Activated CD4-positive, alpha-beta memory T cell treated with anti-CD3 and anti-CD28 coated beads, Interleukin-2, amount 10 ng/mL, durations not matched to agents 7 days and 5 days (primary cell): ENCODE data around the gene APLP2. TPM values are rescaled to one million over a fixed set of nuclear protein-coding genes. Genes with fewer than 3 reads are reported as not detected.
"Not testable (repeated sequence)": the region's sequence is repeated elsewhere in the genome, so short reads cannot be mapped to it uniquely, and the experiment has no call there.

ENCODE experiments used
- CTCF ChIA-PET: fragments of 350-600 bp; sonication (Branson Sonifier 250); formaldehyde crosslinking; loops from one replicate; lab custom pipeline; 2021; ENCODE audit warnings: antibody characterized with exemption, inconsistent platforms; lab: Charles Lee
- POLR2A ChIA-PET: fragments of 350-600 bp; sonication (Branson Sonifier 250); formaldehyde crosslinking; loops from one replicate; lab custom pipeline; 2021; ENCODE audit warnings: antibody characterized with exemption; lab: Charles Lee
- DNase-seq: peaks from one replicate; pipeline ENCODE4 v3.0.0-alpha.2; 2020
- H3K27ac Mint-ChIP-seq: one replicate; pipeline ENCODE4 v1.8.0; 2021; ENCODE audit warnings: mild to moderate bottlenecking, mixed read lengths
- H3K27me3 Mint-ChIP-seq: one replicate; pipeline ENCODE4 v1.8.0; 2021; ENCODE audit warnings: mixed read lengths
- H3K36me3 Mint-ChIP-seq: one replicate; pipeline ENCODE4 v1.8.0; 2021; ENCODE audit warnings: low read depth, mixed read lengths
- H3K4me1 Mint-ChIP-seq: one replicate; pipeline ENCODE4 v1.8.0; 2021; ENCODE audit warnings: mixed read lengths
- H3K4me3 Mint-ChIP-seq: one replicate; pipeline ENCODE4 v1.8.0; 2021; ENCODE audit warnings: mild to moderate bottlenecking, mixed read lengths
- H3K9me3 Mint-ChIP-seq: one replicate; pipeline ENCODE4 v1.8.0; 2021; ENCODE audit warnings: mixed read lengths
- total RNA-seq, 2 experiments: library from RNA; stranded (reverse); gene quantifications; one replicate each; pipeline ENCODE4 v1.2.3, GENCODE V29; 2021

APLP2 gene
- total RNA-seq, 2 experiments from 2014 or later = 31.1 to 33.2 TPM

DNA sequence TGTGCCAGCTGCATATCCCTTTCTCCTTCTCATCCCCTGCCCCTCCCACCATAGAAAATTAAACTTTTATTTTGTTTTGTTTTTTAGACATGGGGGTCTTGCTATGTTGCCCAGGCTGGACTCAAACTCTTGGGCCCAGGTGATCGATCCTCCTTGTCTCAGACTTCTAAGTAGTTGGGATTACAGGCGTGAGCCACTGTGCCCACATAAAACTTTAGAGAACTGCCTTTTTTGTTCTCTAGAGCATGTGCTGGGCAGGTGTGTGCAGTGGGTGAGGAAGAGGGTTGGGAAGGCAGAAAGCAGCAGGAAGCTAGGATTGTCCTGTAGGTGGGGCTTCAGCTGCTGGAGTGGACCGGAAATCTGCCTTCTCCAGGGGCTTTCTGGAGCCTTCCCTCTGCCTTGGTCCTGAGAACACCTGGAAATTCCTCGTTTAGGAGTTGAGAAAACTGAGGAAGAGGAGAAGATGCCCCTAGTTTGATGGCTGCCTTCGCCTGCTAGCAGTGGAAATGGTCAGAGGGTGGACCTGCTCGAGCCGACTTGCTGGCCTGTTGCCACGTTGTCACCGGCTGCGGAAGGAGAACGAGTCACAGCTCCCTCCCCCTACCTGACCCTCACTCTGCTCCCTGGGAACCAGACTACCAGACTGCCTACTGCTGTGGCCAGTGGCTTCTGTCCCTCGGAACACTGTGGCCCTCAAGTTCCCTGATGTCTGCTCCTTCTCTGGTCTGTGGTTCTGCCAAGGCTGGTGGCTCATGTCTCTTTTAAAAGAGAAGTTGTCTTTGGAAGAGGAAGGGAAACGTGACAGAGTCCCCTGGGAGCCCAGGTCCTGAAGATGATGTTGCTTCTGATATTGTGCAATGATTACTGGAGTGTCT is 93.9 kb downstream of the APLP2 start:
- no peak for DNase-seq
- peaks cover 15% of the 10 kb centered on the region for H3K4me1 Mint-ChIP-seq
- CTCF ChIA-PET = no interaction called here
- peaks cover 65% of the 10 kb centered on the region for H3K27me3 Mint-ChIP-seq
- H3K36me3 Mint-ChIP-seq = peaks cover 2% of the 10 kb centered on the region
- POLR2A ChIA-PET = no interaction called here
- H3K4me3 Mint-ChIP-seq = no peak overlapping the region
- H3K27ac Mint-ChIP-seq = no peak overlapping the region
- H3K9me3 Mint-ChIP-seq = no peaks in the 10 kb centered on the region

- Mint-ChIP-seq H3K27ac (no peak overlapping the region), H3K36me3 (peaks cover 2% of the 10 kb centered on the region), H3K4me3 (no peak overlapping the region), H3K27me3 (peaks cover 60% of the 10 kb centered on the region), H3K9me3 (no peaks in the 10 kb centered on the region), H3K4me1 (peaks cover 9% of the 10 kb centered on the region)
- ChIA-PET POLR2A (no interaction called here), CTCF (interaction anchor here (0.7 kb wide), 1 partner anchor 454 kb away, joined by 3 read pairs; no protein-coding TSS in a partner anchor)
- no peak for DNase-seq
Measured at GRCh38 chr11:130164221-130164570, 94.5 kb downstream of the APLP2 start.

DNA sequence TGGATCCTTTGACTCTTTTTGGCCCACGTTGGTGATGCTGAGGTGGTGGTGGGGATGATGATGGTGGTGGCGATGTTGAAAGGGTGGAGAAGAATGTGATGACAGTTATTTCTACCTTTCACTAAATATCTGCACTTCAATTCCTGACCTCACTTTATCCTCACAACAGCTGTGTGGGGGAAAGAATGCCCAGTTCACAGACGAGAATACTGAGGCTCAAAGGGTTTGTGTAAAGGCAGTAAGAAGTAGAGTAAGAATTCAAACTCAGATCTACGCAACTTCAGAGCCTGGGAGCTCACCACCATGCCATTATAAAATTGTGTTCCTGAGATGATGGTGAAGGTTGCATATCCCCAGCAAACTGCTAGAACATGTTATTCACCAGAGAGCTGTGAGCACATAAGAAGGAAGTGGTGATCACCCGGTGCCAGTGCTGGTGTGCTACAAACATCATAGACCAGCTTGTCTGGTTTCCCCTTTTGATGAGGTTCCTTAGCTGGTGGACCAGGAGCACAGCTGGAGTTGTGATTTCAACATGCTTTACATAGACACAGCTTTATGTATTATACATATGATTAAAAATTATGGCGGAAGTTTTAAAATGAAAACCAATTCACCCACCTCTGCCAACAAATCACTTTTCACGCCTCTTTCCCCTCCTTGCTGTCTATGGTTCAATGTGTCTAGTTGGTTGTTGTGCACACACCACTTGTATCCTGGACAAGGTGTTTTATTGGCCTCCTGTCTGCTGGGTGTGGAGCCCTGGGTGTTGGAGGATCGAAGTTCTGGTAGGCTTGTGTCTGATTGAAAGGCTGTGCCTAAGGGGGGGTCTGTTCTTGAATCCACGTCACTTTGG is 96.1 kb downstream of the APLP2 start:
- ChIA-PET POLR2A (no interaction called here), CTCF (no interaction called here)
- Mint-ChIP-seq H3K4me1 (peaks cover 4% of the 10 kb centered on the region), H3K4me3 (no peak overlapping the region), H3K36me3 (no peaks in the 10 kb centered on the region), H3K27me3 (peaks cover 62% of the 10 kb centered on the region), H3K27ac (no peak overlapping the region), H3K9me3 (no peaks in the 10 kb centered on the region)
- DNase-seq = no peak

DNA sequence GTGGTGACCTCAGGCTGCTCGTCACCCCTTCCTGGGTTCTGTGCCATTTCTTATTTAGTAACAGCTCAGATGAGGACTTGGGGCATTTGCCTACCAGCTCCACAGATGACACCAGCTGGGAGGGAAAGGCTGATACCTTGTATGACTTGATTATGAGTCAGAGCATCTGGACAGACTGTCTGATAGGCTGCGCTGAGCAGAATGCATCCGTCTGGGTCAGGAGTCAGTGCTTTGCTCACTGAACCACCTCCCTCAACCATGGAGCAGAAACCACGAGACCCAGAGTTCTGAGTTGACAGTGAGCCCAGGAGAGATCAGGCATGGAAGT is 96.7 kb downstream of the APLP2 start:
- DNase-seq = no peak
- POLR2A ChIA-PET = no interaction called here
- Mint-ChIP-seq H3K27me3 (peaks cover 56% of the 10 kb centered on the region), H3K9me3 (no peaks in the 10 kb centered on the region), H3K4me1 (peaks cover 4% of the 10 kb centered on the region), H3K4me3 (no peak overlapping the region), H3K36me3 (no peaks in the 10 kb centered on the region), H3K27ac (no peak overlapping the region)
- CTCF ChIA-PET = no interaction called here

DNA sequence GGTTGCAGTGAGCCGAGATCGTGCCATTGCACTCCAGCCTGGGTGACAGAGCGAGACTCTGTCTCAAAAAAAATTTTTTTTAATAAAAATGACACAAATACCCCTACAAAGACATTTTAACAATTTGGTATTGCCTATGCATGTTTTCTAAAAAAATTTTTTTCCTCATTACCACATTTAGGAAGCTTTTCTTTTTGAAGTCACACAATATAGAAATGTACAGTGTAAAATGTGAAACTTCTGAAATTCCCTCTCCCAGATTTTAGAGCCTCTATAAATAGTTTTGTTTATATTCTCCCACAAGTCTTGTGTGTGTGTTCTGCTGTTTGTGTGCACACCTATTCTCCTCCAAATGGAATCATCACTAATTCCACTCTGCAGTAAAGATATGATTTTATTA is 97.5 kb downstream of the APLP2 start:
- POLR2A ChIA-PET = no interaction called here
- Mint-ChIP-seq H3K36me3 (no peaks in the 10 kb centered on the region), H3K9me3 (no peaks in the 10 kb centered on the region), H3K27ac (no peak overlapping the region), H3K4me3 (no peak overlapping the region), H3K4me1 (peaks cover 4% of the 10 kb centered on the region), H3K27me3 (peaks cover 49% of the 10 kb centered on the region)
- CTCF ChIA-PET = no interaction called here
- no peak for DNase-seq

DNA sequence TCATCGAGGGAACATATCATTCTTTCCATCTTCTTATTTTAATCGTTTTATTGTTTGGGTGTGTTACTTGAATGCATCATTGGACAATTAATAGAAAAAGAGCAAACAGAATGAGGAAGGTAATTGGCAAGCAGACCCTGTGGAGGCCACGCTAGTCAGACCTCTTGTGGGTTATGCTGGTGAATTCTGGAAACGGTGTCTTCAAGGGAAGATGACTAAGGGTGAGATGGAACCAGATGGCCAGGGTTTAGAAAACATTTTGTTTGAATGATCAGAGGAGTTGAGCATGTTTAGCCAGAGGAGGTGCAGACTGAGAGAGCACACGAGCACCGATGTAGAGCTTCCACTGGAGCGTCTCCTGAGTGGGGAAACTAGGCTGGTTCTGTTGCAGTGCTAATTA is 98.4 kb downstream of the APLP2 start:
- ChIA-PET CTCF (interaction anchor here (0.6 kb wide), 1 partner anchor 370 kb away, joined by 5 read pairs; no protein-coding TSS in a partner anchor), POLR2A (no interaction called here)
- no peak overlapping the region for H3K27ac Mint-ChIP-seq
- no peaks in the 10 kb centered on the region for H3K4me1 Mint-ChIP-seq
- DNase-seq = no peak
- H3K27me3 Mint-ChIP-seq = peaks cover 41% of the 10 kb centered on the region
- no peaks in the 10 kb centered on the region for H3K36me3 Mint-ChIP-seq
- no peaks in the 10 kb centered on the region for H3K9me3 Mint-ChIP-seq
- H3K4me3 Mint-ChIP-seq = no peak overlapping the region

- DNase-seq = no peak
- H3K9me3 Mint-ChIP-seq = peaks cover 6% of the 10 kb centered on the region
- ChIA-PET CTCF (no interaction called here), POLR2A (no interaction called here)
- no peak overlapping the region for H3K27ac Mint-ChIP-seq
- peaks cover 34% of the 10 kb centered on the region for H3K27me3 Mint-ChIP-seq
- H3K4me1 Mint-ChIP-seq = no peaks in the 10 kb centered on the region
- H3K4me3 Mint-ChIP-seq = no peak overlapping the region
- H3K36me3 Mint-ChIP-seq = no peaks in the 10 kb centered on the region
Measured at GRCh38 chr11:130170345-130170744, 100.7 kb downstream of the APLP2 start.

- no peaks in the 10 kb centered on the region for H3K4me1 Mint-ChIP-seq
- no peaks in the 10 kb centered on the region for H3K36me3 Mint-ChIP-seq
- CTCF ChIA-PET = no interaction called here
- H3K4me3 Mint-ChIP-seq = no peak overlapping the region
- H3K9me3 Mint-ChIP-seq = peaks cover 8% of the 10 kb centered on the region
- H3K27me3 Mint-ChIP-seq = peaks cover 28% of the 10 kb centered on the region
- POLR2A ChIA-PET = no interaction called here
- no peak for DNase-seq
- no peak overlapping the region for H3K27ac Mint-ChIP-seq
Measured at GRCh38 chr11:130171534-130171933, 101.8 kb downstream of the APLP2 start.

DNA sequence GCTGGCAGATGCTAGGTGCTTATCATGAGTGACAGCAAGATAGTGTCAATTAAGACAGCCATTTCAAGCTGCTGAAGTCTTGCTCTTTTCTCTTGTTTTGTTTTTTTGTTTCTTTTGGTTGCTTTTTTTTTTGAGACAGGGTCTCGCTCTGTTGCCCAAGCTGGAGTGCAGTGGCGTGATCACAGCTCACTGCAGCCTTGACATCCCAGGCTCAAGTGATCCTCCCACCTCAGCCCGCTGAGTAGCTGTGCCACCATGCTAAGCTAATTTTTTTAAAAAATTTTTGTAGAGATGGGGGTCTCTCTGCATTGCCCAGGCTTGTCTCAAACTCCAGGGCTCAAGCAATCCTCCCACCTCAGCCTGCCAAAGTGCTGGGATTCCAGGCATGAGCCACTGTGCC is 102.3 kb downstream of the APLP2 start:
- H3K9me3 Mint-ChIP-seq, DNase-seq, POLR2A ChIA-PET, H3K27ac Mint-ChIP-seq, H3K4me3 Mint-ChIP-seq, CTCF ChIA-PET, H3K36me3 Mint-ChIP-seq, H3K4me1 Mint-ChIP-seq: not testable (repeated sequence)
- H3K27me3 Mint-ChIP-seq = peaks cover 28% of the 10 kb centered on the region

DNA sequence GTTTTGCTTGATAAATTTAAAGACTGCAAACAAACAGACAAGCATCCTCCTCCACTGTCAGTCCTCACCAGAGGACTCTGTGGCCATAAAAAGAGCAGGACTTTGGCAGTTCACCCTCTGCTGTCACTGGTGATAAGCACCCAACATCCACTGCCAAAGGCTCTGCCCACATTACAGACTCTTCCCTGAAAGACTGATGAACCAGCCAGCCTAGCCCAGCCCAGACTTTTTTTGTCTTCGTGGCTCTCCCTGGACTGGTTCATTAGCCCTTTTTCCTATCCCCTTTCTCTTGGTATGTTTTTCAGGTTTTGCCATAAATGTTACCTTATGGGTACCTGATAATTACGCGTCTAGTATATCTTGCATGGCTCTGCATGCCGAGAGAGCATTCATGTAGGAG is 104.9 kb downstream of the APLP2 start:
- CTCF ChIA-PET = no interaction called here
- peaks cover 16% of the 10 kb centered on the region for H3K27me3 Mint-ChIP-seq
- H3K9me3 Mint-ChIP-seq = peaks cover 8% of the 10 kb centered on the region
- H3K4me1 Mint-ChIP-seq = no peaks in the 10 kb centered on the region
- no peak overlapping the region for H3K4me3 Mint-ChIP-seq
- no peaks in the 10 kb centered on the region for H3K36me3 Mint-ChIP-seq
- POLR2A ChIA-PET = no interaction called here
- H3K27ac Mint-ChIP-seq = no peak overlapping the region
- DNase-seq = no peak

GRCh38 chr11:130175898-130176297 is 106.2 kb downstream of the APLP2 start:
- CTCF ChIA-PET = no interaction called here
- DNase-seq = no peak
- H3K27ac Mint-ChIP-seq = no peak overlapping the region
- H3K27me3 Mint-ChIP-seq = peaks cover 9% of the 10 kb centered on the region
- no peak overlapping the region for H3K4me3 Mint-ChIP-seq
- peaks cover 8% of the 10 kb centered on the region for H3K9me3 Mint-ChIP-seq
- no peaks in the 10 kb centered on the region for H3K36me3 Mint-ChIP-seq
- POLR2A ChIA-PET = no interaction called here
- H3K4me1 Mint-ChIP-seq = no peaks in the 10 kb centered on the region

GRCh38 chr11:130177782-130178181 is 108.1 kb downstream of the APLP2 start:
- POLR2A ChIA-PET = no interaction called here
- H3K4me3 Mint-ChIP-seq = no peak overlapping the region
- H3K4me1 Mint-ChIP-seq = no peaks in the 10 kb centered on the region
- peaks cover 8% of the 10 kb centered on the region for H3K9me3 Mint-ChIP-seq
- peaks cover 9% of the 10 kb centered on the region for H3K27me3 Mint-ChIP-seq
- H3K27ac Mint-ChIP-seq = no peak overlapping the region
- no peaks in the 10 kb centered on the region for H3K36me3 Mint-ChIP-seq
- no peak for DNase-seq
- CTCF ChIA-PET = no interaction called here

- H3K9me3 Mint-ChIP-seq = peaks cover 8% of the 10 kb centered on the region
- CTCF ChIA-PET = no interaction called here
- no peaks in the 10 kb centered on the region for H3K4me1 Mint-ChIP-seq
- H3K27me3 Mint-ChIP-seq = peaks cover 9% of the 10 kb centered on the region
- no peaks in the 10 kb centered on the region for H3K36me3 Mint-ChIP-seq
- POLR2A ChIA-PET = no interaction called here
- DNase-seq = no peak
- H3K4me3 Mint-ChIP-seq = no peak overlapping the region
- H3K27ac Mint-ChIP-seq = no peak overlapping the region
Measured at GRCh38 chr11:130178441-130179339, 109.0 kb downstream of the APLP2 start.
